Activated CD8-positive, alpha-beta T cell treated with anti-CD3 and anti-CD28 coated beads for 36 hours (primary cell): Measurements from ENCODE around the gene MSMO1. TPM values are rescaled to one million over a fixed set of nuclear protein-coding genes. Genes with fewer than 3 reads are reported as not detected.
A peak's percentile ranks its signal among the peaks of the same experiment; 100 is the strongest.

Experiments used
- ATAC-seq: fragments of 200-7000 bp; cut with Tn5 transposase; one replicate; pipeline ENCODE4 v1.10.0; 2021; ENCODE audit warnings: mild to moderate bottlenecking, moderate library complexity
- CTCF ChIA-PET: fragments of 350-600 bp; sonication (Branson Sonifier 250); formaldehyde crosslinking; loops from one replicate; lab custom pipeline; 2021; ENCODE audit warnings: antibody characterized with exemption; lab: Charles Lee
- POLR2A ChIA-PET: fragments of 350-600 bp; sonication (Branson Sonifier 250); formaldehyde crosslinking; loops from one replicate; lab custom pipeline; 2021; ENCODE audit warnings: antibody characterized with exemption; lab: Charles Lee
- DNase-seq: peaks from one replicate; pipeline ENCODE4 v3.0.0-alpha.2; 2020
- H3K27ac Mint-ChIP-seq: one replicate; pipeline ENCODE4 v1.8.0; 2021; ENCODE audit warnings: mild to moderate bottlenecking, mixed read lengths
- H3K27me3 Mint-ChIP-seq: one replicate; pipeline ENCODE4 v1.8.0; 2021; ENCODE audit warnings: mixed read lengths
- H3K36me3 Mint-ChIP-seq: one replicate; pipeline ENCODE4 v1.8.0; 2021; ENCODE audit warnings: low read depth, mixed read lengths
- H3K4me1 Mint-ChIP-seq: one replicate; pipeline ENCODE4 v1.8.0; 2021; ENCODE audit warnings: low read depth, mixed read lengths
- H3K4me3 Mint-ChIP-seq: one replicate; pipeline ENCODE4 v1.8.0; 2021; ENCODE audit warnings: mild to moderate bottlenecking, moderate library complexity, mixed read lengths
- H3K9me3 Mint-ChIP-seq: one replicate; pipeline ENCODE4 v1.8.0; 2021; ENCODE audit warnings: mixed read lengths
- CTCF ChIP-seq: fragments of 200-600 bp; IDR thresholded peaks from one replicate; pipeline ENCODE4 v1.8.0; 2022; ENCODE audit warnings: antibody characterized with exemption, mild to moderate bottlenecking
- intact Hi-C: fragments of 100-400 bp; cut with micrococcal nuclease; formaldehyde crosslinking; loops from one replicate; pipeline ENCODE4 v1.10.0; 2022
- total RNA-seq, 2 experiments: library from RNA; stranded (reverse); gene quantifications; one replicate each; pipeline ENCODE4 v1.2.3, GENCODE V29; 2021

Gene MSMO1
- total RNA-seq, 2 experiments from 2014 or later = 42.3 to 43.2 TPM

GRCh38 chr4:165289423-165289785, 38.1 kb upstream of the MSMO1 start:
- ChIA-PET CTCF (no interaction called here), POLR2A (no interaction called here)
- no peak overlapping the region for H3K4me3 Mint-ChIP-seq
- H3K4me1 Mint-ChIP-seq = peaks cover 45% of the 10 kb centered on the region
- intact Hi-C loops = no loop called here
- ATAC-seq = no peak
- TF ChIP-seq CTCF = no peak
- H3K27ac Mint-ChIP-seq = no peak overlapping the region
- no peaks in the 10 kb centered on the region for H3K9me3 Mint-ChIP-seq
- DNase-seq = no peak
- H3K36me3 Mint-ChIP-seq = peaks cover 26% of the 10 kb centered on the region
- no peaks in the 10 kb centered on the region for H3K27me3 Mint-ChIP-seq

- DNase-seq = no peak
- no peak for TF ChIP-seq CTCF
- intact Hi-C loops = no loop called here
- peaks cover 22% of the 10 kb centered on the region for H3K36me3 Mint-ChIP-seq
- no peaks in the 10 kb centered on the region for H3K27me3 Mint-ChIP-seq
- POLR2A ChIA-PET = interaction anchor here (0.6 kb wide), 1 partner anchor 130 kb away, joined by 4 read pairs; no protein-coding TSS in a partner anchor
- no peaks in the 10 kb centered on the region for H3K9me3 Mint-ChIP-seq
- H3K27ac Mint-ChIP-seq = no peak overlapping the region
- H3K4me1 Mint-ChIP-seq = peaks cover 32% of the 10 kb centered on the region
- CTCF ChIA-PET = no interaction called here
- H3K4me3 Mint-ChIP-seq = no peak overlapping the region
- no peak for ATAC-seq
Measured at GRCh38 chr4:165293061-165293460, 34.4 kb upstream of the MSMO1 start.

- intact Hi-C loops = no loop called here
- Mint-ChIP-seq H3K27ac (peak overlapping the region; percentile 50), H3K36me3 (peaks cover 24% of the 10 kb centered on the region), H3K4me3 (no peak overlapping the region), H3K4me1 (peaks cover 23% of the 10 kb centered on the region), H3K27me3 (no peaks in the 10 kb centered on the region), H3K9me3 (no peaks in the 10 kb centered on the region)
- no peak for TF ChIP-seq CTCF
- ATAC-seq = no peak
- no peak for DNase-seq
- CTCF ChIA-PET = interaction anchor here (0.9 to 1.1 kb wide), 2 partner anchors 85 to 163 kb away, joined by 3 read pairs; no protein-coding TSS in a partner anchor
- POLR2A ChIA-PET = interaction anchor here (0.6 kb wide), 1 partner anchor 129 kb away, joined by 4 read pairs; no protein-coding TSS in a partner anchor
Measured at GRCh38 chr4:165293927-165294649, 33.4 kb upstream of the MSMO1 start.

- H3K27me3 Mint-ChIP-seq = no peaks in the 10 kb centered on the region
- no peak overlapping the region for H3K4me3 Mint-ChIP-seq
- ChIA-PET CTCF (interaction anchor here (0.9 to 1.1 kb wide), 2 partner anchors 85 to 164 kb away, joined by 3 read pairs; no protein-coding TSS in a partner anchor), POLR2A (no interaction called here)
- DNase-seq = peak; percentile 24
- H3K4me1 Mint-ChIP-seq = peaks cover 19% of the 10 kb centered on the region
- intact Hi-C loops = no loop called here
- TF ChIP-seq CTCF = no peak
- H3K9me3 Mint-ChIP-seq = no peaks in the 10 kb centered on the region
- peak overlapping the region; percentile 50 for H3K27ac Mint-ChIP-seq
- peaks cover 27% of the 10 kb centered on the region for H3K36me3 Mint-ChIP-seq
- peak; percentile 86 for ATAC-seq
Measured at GRCh38 chr4:165294907-165295306, 32.6 kb upstream of the MSMO1 start.

- TF ChIP-seq CTCF = no peak
- H3K9me3 Mint-ChIP-seq = no peaks in the 10 kb centered on the region
- H3K27me3 Mint-ChIP-seq = no peaks in the 10 kb centered on the region
- peaks cover 27% of the 10 kb centered on the region for H3K36me3 Mint-ChIP-seq
- ChIA-PET POLR2A (no interaction called here), CTCF (interaction anchor here (1.5 to 1.6 kb wide), 2 partner anchors 14 to 166 kb away, joined by 4 read pairs; no protein-coding TSS in a partner anchor)
- intact Hi-C loops = no loop called here
- no peak for ATAC-seq
- no peak for DNase-seq
- no peak overlapping the region for H3K27ac Mint-ChIP-seq
- H3K4me1 Mint-ChIP-seq = peaks cover 31% of the 10 kb centered on the region
- no peak overlapping the region for H3K4me3 Mint-ChIP-seq
Measured at GRCh38 chr4:165297626-165298025, 29.8 kb upstream of the MSMO1 start.
